ENCODE data around the gene C12orf60.

Gene C12orf60

DNA sequence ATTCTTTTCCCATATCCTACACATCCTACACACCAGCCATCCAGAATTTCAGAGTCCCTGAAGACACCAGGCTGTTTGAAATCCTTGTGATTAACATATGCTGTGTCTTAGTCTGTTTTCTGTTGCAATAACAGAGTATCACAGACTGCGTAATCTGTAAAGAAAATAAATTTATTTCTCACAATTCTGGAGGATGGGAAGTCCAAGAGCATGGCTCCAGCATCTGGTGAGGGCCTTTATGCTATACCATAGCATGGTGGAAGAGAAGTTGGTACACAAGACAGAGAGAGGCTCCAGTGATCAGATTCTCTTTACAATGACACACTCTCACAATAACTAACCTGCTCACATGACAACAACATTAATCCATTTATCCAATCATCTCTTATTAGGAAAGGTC lies 35.8 kb downstream of the C12orf60 start:
- no peak for DNase-seq

DNA sequence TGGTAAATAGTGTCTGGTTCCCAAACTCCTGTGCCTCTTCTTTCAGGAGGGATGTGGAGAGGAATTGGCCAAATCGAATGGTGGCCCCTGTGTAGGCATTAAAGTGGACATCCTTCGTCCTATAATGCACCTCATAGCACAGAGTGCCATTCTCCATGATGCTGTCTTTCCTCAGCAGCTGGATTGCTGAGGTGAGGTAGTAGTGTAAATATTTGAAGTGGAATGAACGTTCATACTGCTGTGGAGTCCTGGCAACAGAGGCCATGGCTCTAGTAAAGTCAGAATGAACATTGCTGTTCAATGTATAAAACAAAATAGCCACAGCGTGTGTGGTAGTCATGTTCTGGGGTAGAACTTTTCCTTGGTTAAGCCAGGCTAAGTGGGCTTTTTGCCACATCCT lies 37.1 kb downstream of the C12orf60 start:
- no peak for DNase-seq

DNA sequence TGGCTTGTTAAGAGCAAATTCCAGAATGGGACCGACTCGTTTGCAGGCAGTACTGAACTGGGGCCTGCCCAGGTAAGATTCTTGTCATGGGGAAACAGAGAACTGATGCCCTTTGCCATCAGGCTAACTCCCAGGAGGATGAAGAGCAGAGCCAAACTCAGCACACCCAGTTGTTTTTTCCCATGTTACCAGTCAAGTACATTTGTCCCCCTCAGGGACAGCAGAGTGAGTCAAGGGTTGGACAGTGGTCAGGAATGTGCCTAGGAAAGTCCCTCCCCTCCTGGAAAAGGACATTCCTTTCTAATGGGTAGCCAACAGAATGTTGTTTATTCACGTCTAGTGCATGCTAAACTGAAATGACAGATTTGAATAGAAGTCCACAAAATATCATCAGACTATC lies 38.3 kb downstream of the C12orf60 start:
- no peak for DNase-seq

DNA sequence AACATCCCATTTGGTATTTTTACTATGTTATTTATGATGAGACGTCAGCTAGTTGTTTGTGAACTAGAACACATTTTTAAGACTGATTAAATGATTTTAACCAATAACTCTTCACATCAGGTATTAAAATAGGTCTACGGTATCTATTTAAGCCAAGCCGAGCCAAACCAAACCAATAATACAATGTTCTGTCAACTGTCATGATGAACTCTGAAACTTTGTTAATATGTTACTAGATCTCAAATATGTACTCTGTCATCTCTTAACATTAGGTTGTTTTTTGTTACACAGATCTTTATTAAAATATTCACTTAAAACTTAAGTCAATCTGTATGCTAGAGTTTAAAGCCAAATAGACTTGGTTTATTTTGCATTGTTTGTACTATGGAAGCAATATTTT lies 38.8 kb downstream of the C12orf60 start:
- DNase-seq = no peak

GRCh38 chr12:14843425-14843887 lies 40.0 kb downstream of the C12orf60 start, which contains the start of gene ART4:
Gene ART4, minus strand, starts transcription at chr12:14843526. Its CDS starts 413 bp downstream, at chr12:14843113.
- DNase-seq = no peak

DNA sequence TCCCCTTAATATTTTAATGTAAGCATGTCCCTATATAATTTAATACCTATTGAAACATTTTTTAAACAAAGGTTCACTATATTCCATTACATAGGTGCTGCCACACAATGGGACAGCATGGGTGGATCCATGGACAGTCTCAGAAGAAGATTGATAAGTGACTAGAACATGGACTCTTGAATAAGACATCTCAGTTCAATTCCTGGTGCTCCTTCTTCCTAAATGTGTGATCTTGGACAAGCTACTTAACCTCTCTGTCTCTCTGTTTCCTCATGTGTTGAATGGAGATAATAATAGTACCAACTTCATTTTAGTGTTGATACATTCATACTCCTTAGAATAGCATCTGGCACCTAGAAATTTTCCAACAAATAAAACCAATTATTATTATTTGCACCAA lies 40.9 kb downstream of the C12orf60 start:
- DNase-seq = no peak

- DNase-seq = no peak
Measured at GRCh38 chr12:14845350-14845750, 41.9 kb downstream of the C12orf60 start.

DNA sequence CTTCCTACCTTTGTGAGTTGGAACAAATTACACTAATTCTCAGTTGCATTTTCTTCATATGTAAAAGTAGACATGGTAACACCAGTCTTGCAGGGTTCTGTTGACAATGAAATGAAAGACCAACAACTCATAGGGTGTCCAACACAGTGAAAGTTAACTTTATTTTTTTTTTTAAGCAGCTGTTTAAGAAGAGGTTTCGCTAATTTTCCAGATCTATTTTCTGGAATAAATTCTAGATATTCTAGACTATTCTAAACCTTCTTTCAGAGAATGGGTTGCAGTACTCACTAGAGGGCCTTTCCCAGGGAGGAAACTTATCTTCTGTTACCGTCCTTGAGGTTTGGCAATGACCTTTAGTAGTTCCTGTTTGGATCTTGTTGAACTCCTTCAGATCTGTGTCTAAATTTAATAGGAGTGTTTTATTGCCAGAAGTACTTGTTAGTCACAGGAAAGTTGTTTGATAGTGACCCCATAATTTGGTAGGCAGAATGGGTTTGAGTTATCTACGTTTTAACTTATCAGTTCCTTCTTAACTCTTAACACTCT lies 42.6 kb downstream of the C12orf60 start:
- DNase-seq = no peak

DNA sequence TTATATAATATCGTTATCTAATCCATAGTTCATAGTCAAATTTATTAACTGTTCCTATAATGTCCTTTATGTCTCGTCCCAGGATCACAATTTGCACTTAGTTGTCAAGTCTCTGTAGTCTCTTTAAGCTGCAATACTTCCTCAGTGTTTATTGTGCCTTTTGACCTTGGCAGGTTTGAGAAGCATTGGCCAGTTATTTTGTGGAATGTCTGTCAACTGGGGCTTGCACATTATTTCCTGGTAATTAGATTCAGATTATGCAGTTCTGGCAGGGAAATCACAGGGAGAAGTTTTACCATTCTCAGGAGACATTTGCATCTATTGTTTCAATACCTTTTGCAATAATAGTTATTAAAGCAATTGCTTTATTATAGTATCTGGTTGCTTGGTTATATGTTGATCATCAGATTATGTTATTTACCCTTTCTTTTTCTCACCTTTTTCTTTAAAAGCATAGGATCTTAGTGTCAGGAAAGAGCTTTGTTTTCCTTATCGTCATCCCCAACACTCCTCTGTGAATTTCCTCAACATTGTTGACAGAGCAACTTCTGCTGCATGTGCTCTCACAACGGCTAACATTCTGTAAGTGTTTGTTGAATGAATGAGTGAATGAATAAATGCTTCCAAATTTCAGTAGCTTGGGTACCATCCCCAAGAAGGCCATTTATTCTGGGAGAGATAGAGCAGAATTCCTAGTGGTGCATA lies 43.6 kb downstream of the C12orf60 start:
- DNase-seq = no peak

DNA sequence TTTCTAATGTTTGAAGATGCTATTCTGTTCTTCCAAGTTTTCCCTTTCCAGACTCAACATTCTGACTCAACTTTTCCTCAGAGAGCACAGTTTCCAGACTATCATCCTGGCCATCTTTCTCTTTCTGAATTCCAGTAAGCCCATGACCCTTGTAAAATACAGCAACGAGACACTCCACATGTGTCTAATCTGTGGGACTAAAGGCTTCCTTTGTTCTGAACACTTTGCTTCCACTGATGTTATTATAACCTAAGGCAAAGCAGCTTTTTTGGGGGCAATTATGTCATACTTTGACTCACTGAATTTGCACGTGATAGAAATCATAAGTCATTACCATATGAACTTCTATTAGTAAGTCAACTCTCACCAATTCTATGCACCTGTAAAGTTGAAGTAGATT lies 46.2 kb downstream of the C12orf60 start:
- DNase-seq = no peak

DNA sequence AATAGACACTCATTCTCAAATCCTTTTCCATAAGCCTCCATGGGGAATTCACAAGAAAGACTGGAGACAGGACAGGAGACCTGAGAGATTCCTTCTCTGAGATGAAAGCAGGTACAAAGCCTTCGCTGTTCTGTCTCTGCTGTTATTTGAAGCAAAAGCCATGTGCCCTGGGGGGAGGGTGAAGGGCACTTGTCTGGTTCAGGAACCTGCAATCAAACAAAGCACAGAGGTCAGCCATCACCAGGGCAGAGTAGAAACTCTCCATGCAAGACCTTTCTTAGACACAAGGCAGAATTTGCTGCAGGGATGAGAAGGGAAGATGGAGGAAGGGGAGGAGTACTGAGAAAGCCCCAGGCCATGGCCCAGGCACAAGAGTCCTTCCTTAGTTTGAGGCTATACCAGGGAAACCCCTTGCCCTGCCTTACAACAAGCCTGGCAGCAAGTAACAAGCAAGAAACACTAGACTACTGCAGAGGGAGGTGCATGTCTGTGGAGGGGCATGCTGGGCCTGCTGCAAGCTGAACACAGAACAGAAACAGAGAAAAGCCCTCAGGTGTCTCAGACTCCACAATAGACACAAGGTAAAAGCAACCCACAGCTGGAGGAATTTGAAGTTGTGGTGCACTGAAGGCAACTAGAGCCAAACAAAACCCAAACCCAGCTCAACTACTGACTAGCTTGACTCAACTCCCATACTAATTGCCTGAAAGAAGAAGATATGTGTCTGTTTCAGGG lies 47.6 kb downstream of the C12orf60 start:
- DNase-seq = no peak

GRCh38 chr12:14852880-14853279 lies 49.4 kb downstream of the C12orf60 start:
- no peak for DNase-seq

DNA sequence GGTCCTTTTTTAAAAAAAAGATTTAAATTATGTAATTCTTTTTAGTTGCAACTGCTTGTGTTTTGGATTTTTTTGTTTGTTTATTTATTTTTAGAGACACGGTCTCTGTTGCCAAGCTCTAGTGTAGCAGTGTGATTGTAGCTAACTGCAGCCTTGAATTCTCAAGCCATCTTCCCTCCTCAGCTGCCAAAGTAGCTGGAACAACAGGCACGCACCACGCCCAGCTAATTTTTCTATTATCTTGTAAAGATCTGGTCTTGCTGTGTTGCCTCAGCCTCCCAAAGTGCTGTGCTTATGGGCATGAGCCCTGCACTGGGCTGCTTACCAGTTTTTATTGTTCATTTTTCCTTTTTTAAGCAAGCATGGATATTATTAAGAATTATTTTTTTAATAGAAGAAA lies 50.5 kb downstream of the C12orf60 start:
- no peak for DNase-seq

DNA sequence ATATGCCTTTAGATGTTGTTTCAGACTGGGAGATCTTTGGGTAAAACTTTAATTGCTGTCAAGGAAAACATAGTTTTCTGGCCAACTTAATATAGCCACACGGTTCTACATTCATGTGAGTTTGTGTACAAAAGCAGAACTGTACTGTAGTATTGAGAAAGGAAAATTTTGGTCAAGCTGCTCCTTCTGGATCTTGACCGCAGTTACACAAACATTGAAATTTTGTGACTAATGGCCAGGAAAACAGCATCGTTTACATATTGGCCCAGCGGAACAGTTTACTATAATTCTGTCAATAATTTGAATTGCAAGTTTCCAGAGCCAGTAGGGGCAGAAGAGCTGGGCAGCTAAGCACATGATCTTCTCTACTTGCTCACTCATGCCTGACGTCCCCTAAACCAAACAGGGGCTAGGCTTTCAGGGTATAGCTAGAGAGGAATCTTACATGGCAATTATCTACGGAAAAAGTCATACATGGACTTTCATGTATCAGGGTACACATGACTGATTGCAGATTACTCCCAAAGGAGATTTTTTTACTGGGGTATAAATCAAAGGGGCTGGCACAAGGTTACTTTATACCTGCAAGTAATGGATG lies 51.2 kb downstream of the C12orf60 start:
- DNase-seq = no peak

GRCh38 chr12:14858513-14858912 lies 55.0 kb downstream of the C12orf60 start:
- DNase-seq = no peak

- no peak for DNase-seq
Measured at GRCh38 chr12:14860490-14860889, 57.0 kb downstream of the C12orf60 start.

- no peak for DNase-seq
Measured at GRCh38 chr12:14868916-14869506, 65.5 kb downstream of the C12orf60 start.

GRCh38 chr12:14871247-14871646 lies 67.8 kb downstream of the C12orf60 start:
- DNase-seq = no peak

GRCh38 chr12:14871886-14872285 lies 68.4 kb downstream of the C12orf60 start:
- no peak for DNase-seq

DNA sequence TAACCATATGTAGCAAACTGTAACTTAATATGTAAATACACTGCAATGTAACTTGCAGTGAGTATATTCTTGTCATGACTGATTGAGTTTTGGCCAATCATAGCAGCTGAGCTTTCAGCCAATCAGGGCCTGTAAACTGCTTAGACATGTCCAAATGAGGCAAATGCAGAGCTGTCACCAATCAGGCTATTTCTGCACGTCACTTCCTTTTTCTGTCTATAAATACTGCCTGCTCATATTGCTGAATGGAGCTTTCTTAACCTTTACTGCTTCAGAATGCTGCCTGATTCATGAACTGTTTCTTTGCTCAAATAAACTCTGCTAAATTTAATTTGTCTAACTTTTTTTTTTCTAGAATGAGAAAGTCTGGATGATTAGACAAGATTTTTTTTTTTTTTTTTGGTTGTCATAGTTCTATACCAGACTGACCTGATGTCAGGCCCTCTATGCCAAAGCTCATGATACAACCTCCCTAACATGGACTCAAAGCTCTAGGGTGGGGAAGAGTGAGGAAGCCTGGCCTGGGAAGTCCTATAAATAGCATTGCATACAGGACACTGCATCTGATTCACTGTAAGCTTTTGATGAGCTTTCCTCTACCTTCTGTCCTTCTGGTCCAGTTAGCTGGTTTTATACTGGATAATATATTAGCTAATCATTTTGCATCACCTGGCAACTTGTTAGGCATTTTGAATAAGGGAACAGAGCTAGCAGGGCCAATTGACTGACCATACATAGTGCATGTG lies 70.1 kb downstream of the C12orf60 start:
- no peak for DNase-seq
